Endodermal cell (in vitro differentiated cells): ENCODE results near the gene GOLGA2. TPM values are rescaled to one million over a fixed set of nuclear protein-coding genes. Genes with fewer than 3 reads are reported as not detected.
A peak's percentile ranks its signal among the peaks of the same experiment; 100 is the strongest.

Experiments used
- DNase-seq: peaks from one replicate; pipeline ENCODE4 v3.0.0-alpha.2; 2017
- H3K27ac ChIP-seq: 2 replicates; pipeline ENCODE4 v1.5.1; 2013; ENCODE audit warnings: mild to moderate bottlenecking, low read depth, low read length, moderate library complexity
- H3K27me3 ChIP-seq: 2 replicates; pipeline ENCODE4 v1.6.1; 2013; ENCODE audit warnings: mild to moderate bottlenecking, low read length, moderate library complexity; ENCODE audit not compliant: insufficient read depth, control insufficient read depth, poor library complexity, severe bottlenecking
- H3K36me3 ChIP-seq: 2 replicates; pipeline ENCODE4 v1.7.0; 2013; ENCODE audit warnings: mild to moderate bottlenecking, low read length, moderate library complexity; ENCODE audit not compliant: control insufficient read depth, insufficient read depth
- H3K4me1 ChIP-seq: one replicate; pipeline ENCODE4 v1.7.0; 2013; ENCODE audit warnings: low read length; ENCODE audit not compliant: control insufficient read depth, insufficient read depth
- H3K4me3 ChIP-seq: 2 replicates; pipeline ENCODE4 v1.5.1; 2013; ENCODE audit warnings: mild to moderate bottlenecking, low read length, moderate library complexity
- H3K9ac ChIP-seq: 2 replicates; pipeline ENCODE4 v1.6.1; 2013; ENCODE audit warnings: mild to moderate bottlenecking, low read length, moderate library complexity; ENCODE audit not compliant: poor library complexity, severe bottlenecking; ENCODE audit errors: extremely low read depth
- H3K9me3 ChIP-seq: 2 replicates; pipeline ENCODE4 v1.6.1; 2013; ENCODE audit warnings: mild to moderate bottlenecking, low read length, moderate library complexity; ENCODE audit not compliant: control insufficient read depth
- H3K27ac Mint-ChIP-seq: 2 replicates; pipeline ENCODE4 v1.8.0; 2020; ENCODE audit warnings: mixed read lengths
- H3K27me3 Mint-ChIP-seq: 2 replicates; pipeline ENCODE4 v1.8.0; 2021; ENCODE audit warnings: mild to moderate bottlenecking, mixed read lengths; ENCODE audit not compliant: insufficient read depth
- H3K36me3 Mint-ChIP-seq: 2 replicates; pipeline ENCODE4 v1.8.0; 2020; ENCODE audit warnings: low read depth, mixed read lengths
- H3K4me1 Mint-ChIP-seq: 2 replicates; pipeline ENCODE4 v1.8.0; 2020; ENCODE audit warnings: mixed read lengths
- H3K4me3 Mint-ChIP-seq: 2 replicates; pipeline ENCODE4 v1.8.0; 2020; ENCODE audit warnings: mild to moderate bottlenecking, moderate library complexity, mixed read lengths
- H3K9me3 Mint-ChIP-seq: 2 replicates; pipeline ENCODE4 v1.8.0; 2020; ENCODE audit warnings: mild to moderate bottlenecking, mixed read lengths
- WGBS, 2 experiments: methylation state at CpG; one replicate each; pipeline versions ENCODE4 v1.1.5 to v1.1.7; 2013; ENCODE audit warnings: missing lambda C conversion rate in 2 of 2, mixed read lengths in 1 of 2; ENCODE audit not compliant: insufficient coverage in 1 of 2, insufficient read length in 1 of 2; 5-methylcytosine and 5-hydroxymethylcytosine counted together
- total RNA-seq, 2 donors: library from RNA; stranded (reverse); fragmentation: NEBNext Ultra II Directional in 1 of 2; extraction: Animal tissue kit (Norgen Biotek cat#: 25700) in 1 of 2; gene quantifications; 2 replicates in 1 of 2; 3 replicates in 1 of 2; pipeline ENCODE4 v1.2.1, GENCODE V29; 2021
- TF ChIP-seq, protein P1 (sequence below): fragments of 200-600 bp; sonication (generic); conservative IDR thresholded peaks from 2 replicates; pipeline ENCODE4 v1.5.0; 2021; ENCODE audit warnings: antibody characterized with exemption, mild to moderate bottlenecking

GOLGA2 gene
- total RNA-seq, 2 donors from 2014 or later: 91.9 to 101 TPM

DNA sequence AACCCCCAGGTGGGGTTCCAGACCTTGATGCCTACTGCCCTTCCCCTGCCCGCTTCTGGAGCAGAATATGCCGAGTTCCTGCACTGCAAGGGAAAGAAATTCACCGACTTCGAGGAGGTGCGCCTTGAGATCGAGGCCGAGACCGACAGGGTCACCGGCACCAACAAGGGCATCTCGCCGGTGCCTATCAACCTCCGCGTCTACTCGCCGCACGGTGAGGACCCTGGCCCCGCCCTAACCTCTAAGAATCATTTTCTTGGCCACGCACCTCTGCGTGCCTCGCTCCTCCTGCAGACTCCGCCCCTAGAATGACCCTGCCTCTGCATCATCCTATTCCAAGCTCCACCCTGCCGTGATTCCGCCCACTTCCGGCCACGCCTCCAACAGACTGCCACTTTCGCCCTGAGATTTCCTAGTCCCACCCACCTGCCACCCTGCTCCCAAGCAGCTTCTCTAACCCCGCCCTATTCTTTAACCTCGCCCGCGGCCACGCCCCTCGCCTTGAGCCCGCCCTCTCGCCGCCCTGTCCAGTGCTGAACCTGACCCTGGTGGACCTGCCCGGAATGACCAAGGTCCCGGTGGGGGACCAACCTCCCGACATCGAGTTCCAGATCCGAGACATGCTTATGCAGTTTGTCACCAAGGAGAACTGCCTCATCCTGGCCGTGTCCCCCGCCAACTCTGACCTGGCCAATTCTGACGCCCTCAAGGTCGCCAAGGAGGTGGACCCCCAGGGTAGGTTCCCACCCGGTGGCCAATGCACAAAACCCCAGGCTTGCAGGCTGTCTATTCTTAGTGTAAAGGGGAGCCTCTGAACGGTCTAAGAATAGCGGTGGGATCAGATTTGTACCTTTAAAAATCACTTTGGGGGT, 57.1 kb downstream of the GOLGA2 start:
- peak overlapping the region; percentile 66 for H3K4me3 ChIP-seq
- peaks cover 6% of the 10 kb centered on the region for H3K4me1 Mint-ChIP-seq
- no peak overlapping the region for H3K9ac ChIP-seq
- no peaks in the 10 kb centered on the region for H3K27me3 ChIP-seq
- H3K27ac Mint-ChIP-seq: peak overlapping the region; percentile 91
- WGBS, 2 experiments: 41 to 82% methylated on average over 25 to 47 of the region's 47 CpGs
- H3K27me3 Mint-ChIP-seq: peaks cover 2% of the 10 kb centered on the region
- no peaks in the 10 kb centered on the region for H3K9me3 ChIP-seq
- no peaks in the 10 kb centered on the region for H3K9me3 Mint-ChIP-seq
- TF ChIP-seq, protein P1, sequence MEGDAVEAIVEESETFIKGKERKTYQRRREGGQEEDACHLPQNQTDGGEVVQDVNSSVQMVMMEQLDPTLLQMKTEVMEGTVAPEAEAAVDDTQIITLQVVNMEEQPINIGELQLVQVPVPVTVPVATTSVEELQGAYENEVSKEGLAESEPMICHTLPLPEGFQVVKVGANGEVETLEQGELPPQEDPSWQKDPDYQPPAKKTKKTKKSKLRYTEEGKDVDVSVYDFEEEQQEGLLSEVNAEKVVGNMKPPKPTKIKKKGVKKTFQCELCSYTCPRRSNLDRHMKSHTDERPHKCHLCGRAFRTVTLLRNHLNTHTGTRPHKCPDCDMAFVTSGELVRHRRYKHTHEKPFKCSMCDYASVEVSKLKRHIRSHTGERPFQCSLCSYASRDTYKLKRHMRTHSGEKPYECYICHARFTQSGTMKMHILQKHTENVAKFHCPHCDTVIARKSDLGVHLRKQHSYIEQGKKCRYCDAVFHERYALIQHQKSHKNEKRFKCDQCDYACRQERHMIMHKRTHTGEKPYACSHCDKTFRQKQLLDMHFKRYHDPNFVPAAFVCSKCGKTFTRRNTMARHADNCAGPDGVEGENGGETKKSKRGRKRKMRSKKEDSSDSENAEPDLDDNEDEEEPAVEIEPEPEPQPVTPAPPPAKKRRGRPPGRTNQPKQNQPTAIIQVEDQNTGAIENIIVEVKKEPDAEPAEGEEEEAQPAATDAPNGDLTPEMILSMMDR: peak; percentile 30
- H3K27ac ChIP-seq: no peak overlapping the region
- peaks cover 22% of the 10 kb centered on the region for H3K36me3 Mint-ChIP-seq
- H3K36me3 ChIP-seq: peaks cover 16% of the 10 kb centered on the region
- DNase-seq: peak; percentile 100
- peak overlapping the region; percentile 62 for H3K4me3 Mint-ChIP-seq
- H3K4me1 ChIP-seq: peaks cover 4% of the 10 kb centered on the region

DNA sequence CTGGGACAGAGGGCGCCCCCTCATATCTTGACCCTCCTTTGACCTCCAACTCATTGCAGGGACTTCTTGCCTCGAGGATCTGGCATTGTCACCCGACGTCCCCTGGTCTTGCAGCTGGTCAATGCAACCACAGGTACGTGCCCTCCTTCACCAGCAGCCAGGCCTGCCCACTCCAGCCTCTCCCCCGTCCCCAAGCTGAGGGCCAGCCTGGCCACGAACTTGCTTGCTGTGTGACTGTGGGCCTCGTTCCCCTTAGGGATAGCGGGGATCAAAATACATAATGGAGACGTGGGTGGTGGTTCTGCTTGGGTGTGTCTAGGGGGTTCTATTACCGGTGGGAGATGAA, 57.7 kb downstream of the GOLGA2 start:
- Mint-ChIP-seq H3K27me3 (peaks cover 2% of the 10 kb centered on the region), H3K4me1 (peaks cover 6% of the 10 kb centered on the region), H3K9me3 (no peaks in the 10 kb centered on the region), H3K4me3 (peak overlapping the region; percentile 62), H3K27ac (peak overlapping the region; percentile 91), H3K36me3 (peaks cover 18% of the 10 kb centered on the region)
- 88 to 95% methylated on average over 6 to 11 of the region's 11 CpGs for WGBS, 2 experiments
- peaks cover 4% of the 10 kb centered on the region for H3K4me1 ChIP-seq
- peaks cover 16% of the 10 kb centered on the region for H3K36me3 ChIP-seq
- H3K9ac ChIP-seq: no peak overlapping the region
- TF ChIP-seq, protein P1: no peak
- peak overlapping the region; percentile 66 for H3K4me3 ChIP-seq
- no peak for DNase-seq
- H3K9me3 ChIP-seq: no peaks in the 10 kb centered on the region
- no peaks in the 10 kb centered on the region for H3K27me3 ChIP-seq
- H3K27ac ChIP-seq: no peak overlapping the region

DNA sequence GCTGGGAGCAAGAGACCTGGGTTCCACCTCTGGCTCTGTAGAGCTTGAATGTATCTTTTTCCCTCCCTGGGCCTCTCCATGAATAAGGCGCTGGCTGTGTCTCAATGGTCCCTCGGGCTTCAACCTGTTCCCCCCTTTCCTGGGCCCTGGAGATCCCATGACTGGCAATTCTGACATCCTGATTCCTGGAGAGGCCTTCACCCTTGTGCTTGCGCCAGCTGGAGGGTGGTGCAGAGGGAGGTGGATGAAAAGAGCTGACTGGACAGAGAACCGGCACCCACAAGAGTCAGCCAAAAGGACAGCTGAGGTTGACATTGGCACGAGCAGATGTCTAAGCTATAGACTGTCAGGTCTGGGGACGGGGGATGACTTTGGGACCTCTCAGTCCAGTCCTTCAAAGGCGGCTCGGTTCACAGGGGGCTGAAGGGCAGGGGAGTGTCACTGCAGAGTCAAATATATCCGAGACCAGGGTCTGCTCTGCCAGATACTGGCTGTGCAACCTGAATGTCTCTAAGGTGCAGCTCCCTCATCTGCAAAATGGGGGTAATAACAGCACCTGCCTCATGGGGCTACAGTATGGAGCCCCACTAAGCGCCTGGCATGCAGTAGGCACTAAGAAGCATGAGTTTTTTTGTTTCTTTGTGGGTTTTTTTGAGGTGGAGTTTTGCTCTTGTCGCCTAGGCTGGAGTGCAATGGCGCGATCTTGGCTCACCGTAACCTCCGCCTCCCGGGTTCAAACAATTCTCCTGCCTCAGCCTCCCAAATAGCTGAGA, 58.8 kb downstream of the GOLGA2 start:
- no peak overlapping the region for H3K27ac Mint-ChIP-seq
- no peak overlapping the region for H3K4me3 ChIP-seq
- H3K36me3 ChIP-seq: peaks cover 16% of the 10 kb centered on the region
- H3K27ac ChIP-seq: no peak overlapping the region
- no peak overlapping the region for H3K4me3 Mint-ChIP-seq
- H3K4me1 ChIP-seq: peaks cover 4% of the 10 kb centered on the region
- DNase-seq: no peak
- H3K9ac ChIP-seq: no peak overlapping the region
- no peaks in the 10 kb centered on the region for H3K9me3 ChIP-seq
- H3K27me3 ChIP-seq: no peaks in the 10 kb centered on the region
- peaks cover 6% of the 10 kb centered on the region for H3K4me1 Mint-ChIP-seq
- 93 to 100% methylated on average over 9 to 16 of the region's 16 CpGs for WGBS, 2 experiments
- no peaks in the 10 kb centered on the region for H3K9me3 Mint-ChIP-seq
- H3K36me3 Mint-ChIP-seq: peaks cover 10% of the 10 kb centered on the region
- peaks cover 2% of the 10 kb centered on the region for H3K27me3 Mint-ChIP-seq
- TF ChIP-seq, protein P1: no peak
